OCI-LY3 (cell line): ENCODE data around the gene CCL1.

Source experiments
- EZH2phosphoT487 ChIP-seq: fragments of 200-600 bp; shearing (Covaris generic); IDR thresholded peaks from 2 replicates; pipeline ENCODE4 v1.6.1; 2018; ENCODE audit warnings: antibody characterized with exemption, mixed run types, low read depth
- TF ChIP-seq, protein P1 (sequence below): fragments of 200-600, 300-600 bp; sonication (generic); IDR thresholded peaks from 2 replicates; pipeline ENCODE4 v1.5.1; 2014; ENCODE audit warnings: antibody characterized with exemption, low read length, low read depth

DNA sequence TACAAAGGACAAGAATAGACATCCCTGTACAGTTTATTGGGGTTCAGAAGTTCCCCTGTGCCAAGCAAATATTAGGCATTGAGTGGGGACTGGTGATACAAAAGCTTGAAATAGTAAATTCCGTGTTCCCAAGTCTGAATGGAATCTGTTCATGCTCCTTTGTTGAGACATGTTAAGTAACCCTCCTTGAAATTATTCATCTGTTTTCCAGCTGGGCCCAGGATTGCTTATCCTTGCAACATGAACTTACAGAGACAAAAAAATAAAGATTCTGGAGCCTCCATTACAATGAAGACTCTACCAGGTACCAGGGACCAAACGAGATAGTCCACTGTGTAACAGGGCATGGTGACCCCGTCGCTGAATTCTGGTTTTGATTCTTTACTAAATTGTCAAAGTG is 49.9 kb downstream of the CCL1 start:
- TF ChIP-seq, protein P1, sequence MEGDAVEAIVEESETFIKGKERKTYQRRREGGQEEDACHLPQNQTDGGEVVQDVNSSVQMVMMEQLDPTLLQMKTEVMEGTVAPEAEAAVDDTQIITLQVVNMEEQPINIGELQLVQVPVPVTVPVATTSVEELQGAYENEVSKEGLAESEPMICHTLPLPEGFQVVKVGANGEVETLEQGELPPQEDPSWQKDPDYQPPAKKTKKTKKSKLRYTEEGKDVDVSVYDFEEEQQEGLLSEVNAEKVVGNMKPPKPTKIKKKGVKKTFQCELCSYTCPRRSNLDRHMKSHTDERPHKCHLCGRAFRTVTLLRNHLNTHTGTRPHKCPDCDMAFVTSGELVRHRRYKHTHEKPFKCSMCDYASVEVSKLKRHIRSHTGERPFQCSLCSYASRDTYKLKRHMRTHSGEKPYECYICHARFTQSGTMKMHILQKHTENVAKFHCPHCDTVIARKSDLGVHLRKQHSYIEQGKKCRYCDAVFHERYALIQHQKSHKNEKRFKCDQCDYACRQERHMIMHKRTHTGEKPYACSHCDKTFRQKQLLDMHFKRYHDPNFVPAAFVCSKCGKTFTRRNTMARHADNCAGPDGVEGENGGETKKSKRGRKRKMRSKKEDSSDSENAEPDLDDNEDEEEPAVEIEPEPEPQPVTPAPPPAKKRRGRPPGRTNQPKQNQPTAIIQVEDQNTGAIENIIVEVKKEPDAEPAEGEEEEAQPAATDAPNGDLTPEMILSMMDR: no peak
- TF ChIP-seq EZH2phosphoT487: no peak
